ENCODE data around the gene CEP57.

GRCh38 chr11:95796501-95796900, 6.2 kb downstream of the CEP57 start:
- TF ChIP-seq CTCF (conservative IDR thresholded peaks at IDR 0.05 in 1 of 2, IDR thresholded peaks at IDR 0.05 in 1 of 2; ENCODE audit: low read depth in 1 of 2, low read length in 2 of 2) (no peak), EZH2 (IDR thresholded peaks at IDR 0.05; ENCODE audit: low read length, missing control alignments) (no peak)

All from fibroblast of lung (primary cell).